Osteoblast (primary cell): ENCODE measurements around the gene PTBP3. TPM values are rescaled to one million over a fixed set of nuclear protein-coding genes. Genes with fewer than 3 reads are reported as not detected.

ENCODE experiments used
- DNase-seq: peaks from one replicate; pipeline ENCODE4 v3.0.0; 2011; ENCODE audit warnings: low spot score, mixed read lengths; ENCODE audit not compliant: insufficient read length; ENCODE audit errors: missing footprints
- H2AFZ ChIP-seq: 2 replicates; pipeline ENCODE4 v1.6.0; 2011; ENCODE audit warnings: mild to moderate bottlenecking, low read length
- H3K27ac ChIP-seq: 2 replicates; pipeline ENCODE4 v1.5.1; 2011; ENCODE audit warnings: mild to moderate bottlenecking, low read depth, low read length, moderate library complexity
- H3K27me3 ChIP-seq: 2 replicates; pipeline ENCODE4 v1.6.0; 2012; ENCODE audit warnings: mild to moderate bottlenecking, control low read depth, inconsistent platforms, low read length, moderate library complexity; ENCODE audit not compliant: insufficient read depth
- H3K36me3 ChIP-seq: 2 replicates; pipeline ENCODE4 v1.5.1; 2011; ENCODE audit warnings: mild to moderate bottlenecking, low read length, control low read depth, moderate library complexity; ENCODE audit not compliant: insufficient read depth
- H3K4me1 ChIP-seq: 2 replicates; pipeline ENCODE4 v1.5.1; 2011; ENCODE audit warnings: mild to moderate bottlenecking, low read length, control low read depth, moderate library complexity; ENCODE audit not compliant: insufficient read depth
- H3K4me2 ChIP-seq: 2 replicates; pipeline ENCODE4 v1.6.0; 2011; ENCODE audit warnings: mild to moderate bottlenecking, low read length; ENCODE audit not compliant: insufficient read depth
- H3K4me3 ChIP-seq: fragments of 200-600 bp; sonication (generic); 3 replicates; pipeline ENCODE4 v1.5.1; 2012; ENCODE audit warnings: mild to moderate bottlenecking, low read length, inconsistent platforms; ENCODE audit not compliant: insufficient read depth
- H3K79me2 ChIP-seq: 2 replicates; pipeline ENCODE4 v1.6.0; 2012; ENCODE audit warnings: mild to moderate bottlenecking, low read length, control low read depth, inconsistent platforms; ENCODE audit not compliant: insufficient read depth
- H3K9me3 ChIP-seq: 2 replicates; pipeline ENCODE4 v1.5.1; 2011; ENCODE audit warnings: low read depth, low read length, control low read depth
- H4K20me1 ChIP-seq: 2 replicates; pipeline ENCODE4 v1.6.0; 2012; ENCODE audit warnings: mild to moderate bottlenecking, low read length, control low read depth; ENCODE audit not compliant: insufficient read depth
- total RNA-seq: library from RNA; depleted of rRNA; stranded (reverse); fragments of >200 nt; gene quantifications from 2 replicates; pipeline ENCODE4 v1.2.3, GENCODE V29; 2012
- TF ChIP-seq, protein P1 (sequence below): IDR thresholded peaks from 2 replicates; pipeline ENCODE4 v1.5.1; 2011; ENCODE audit warnings: mild to moderate bottlenecking, low read depth, low read length, moderate library complexity; ENCODE audit errors: extremely low read depth

Gene PTBP3, protein sequence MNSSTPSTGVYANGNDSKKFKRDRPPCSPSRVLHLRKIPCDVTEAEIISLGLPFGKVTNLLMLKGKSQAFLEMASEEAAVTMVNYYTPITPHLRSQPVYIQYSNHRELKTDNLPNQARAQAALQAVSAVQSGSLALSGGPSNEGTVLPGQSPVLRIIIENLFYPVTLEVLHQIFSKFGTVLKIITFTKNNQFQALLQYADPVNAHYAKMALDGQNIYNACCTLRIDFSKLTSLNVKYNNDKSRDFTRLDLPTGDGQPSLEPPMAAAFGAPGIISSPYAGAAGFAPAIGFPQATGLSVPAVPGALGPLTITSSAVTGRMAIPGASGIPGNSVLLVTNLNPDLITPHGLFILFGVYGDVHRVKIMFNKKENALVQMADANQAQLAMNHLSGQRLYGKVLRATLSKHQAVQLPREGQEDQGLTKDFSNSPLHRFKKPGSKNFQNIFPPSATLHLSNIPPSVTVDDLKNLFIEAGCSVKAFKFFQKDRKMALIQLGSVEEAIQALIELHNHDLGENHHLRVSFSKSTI
- total RNA-seq: 41.0 and 42.0 TPM in 2 replicates

DNA sequence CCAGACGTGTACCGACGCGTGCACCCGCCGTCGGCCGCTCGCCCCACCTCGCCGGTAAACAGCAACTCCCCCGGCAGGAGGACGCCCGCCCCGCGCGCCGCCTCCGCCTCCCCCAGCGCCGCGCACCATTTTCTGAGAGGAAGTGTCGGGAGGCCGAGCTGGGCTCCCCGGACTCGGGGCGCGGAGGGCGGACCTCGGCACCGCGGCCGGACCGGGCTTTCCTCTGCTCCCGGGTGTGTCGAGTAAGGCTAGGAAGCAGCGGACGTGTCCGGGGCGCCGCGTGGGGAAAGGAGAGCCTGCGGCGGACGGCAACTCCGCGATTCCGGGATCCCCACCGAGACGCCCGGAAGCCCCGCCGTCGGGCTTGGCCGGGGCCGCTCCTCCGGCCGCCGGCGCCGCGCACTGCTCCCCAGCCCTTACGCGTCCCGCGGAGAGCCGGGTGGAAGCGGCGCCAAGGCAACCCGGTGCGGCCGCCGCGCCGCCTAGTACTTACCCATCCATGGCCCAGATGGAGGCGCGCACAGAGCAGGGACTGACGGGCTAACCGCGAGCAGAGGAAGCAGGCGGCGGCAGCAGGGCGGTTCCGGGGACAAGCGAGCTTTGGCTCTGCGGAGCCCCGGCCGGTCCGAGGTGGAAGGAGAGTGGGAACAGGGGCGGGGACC lies at the start of gene PTBP3:
PTBP3 (minus strand) TSS at position 643 of the 662 bp plus-strand sequence. CDS start 35,754 bp downstream, outside the sequence.
- DNase-seq: peak; percentile 90
- peak within 1 kb of the TSS; percentile 87 for H3K27ac ChIP-seq
- TF ChIP-seq, protein P1, sequence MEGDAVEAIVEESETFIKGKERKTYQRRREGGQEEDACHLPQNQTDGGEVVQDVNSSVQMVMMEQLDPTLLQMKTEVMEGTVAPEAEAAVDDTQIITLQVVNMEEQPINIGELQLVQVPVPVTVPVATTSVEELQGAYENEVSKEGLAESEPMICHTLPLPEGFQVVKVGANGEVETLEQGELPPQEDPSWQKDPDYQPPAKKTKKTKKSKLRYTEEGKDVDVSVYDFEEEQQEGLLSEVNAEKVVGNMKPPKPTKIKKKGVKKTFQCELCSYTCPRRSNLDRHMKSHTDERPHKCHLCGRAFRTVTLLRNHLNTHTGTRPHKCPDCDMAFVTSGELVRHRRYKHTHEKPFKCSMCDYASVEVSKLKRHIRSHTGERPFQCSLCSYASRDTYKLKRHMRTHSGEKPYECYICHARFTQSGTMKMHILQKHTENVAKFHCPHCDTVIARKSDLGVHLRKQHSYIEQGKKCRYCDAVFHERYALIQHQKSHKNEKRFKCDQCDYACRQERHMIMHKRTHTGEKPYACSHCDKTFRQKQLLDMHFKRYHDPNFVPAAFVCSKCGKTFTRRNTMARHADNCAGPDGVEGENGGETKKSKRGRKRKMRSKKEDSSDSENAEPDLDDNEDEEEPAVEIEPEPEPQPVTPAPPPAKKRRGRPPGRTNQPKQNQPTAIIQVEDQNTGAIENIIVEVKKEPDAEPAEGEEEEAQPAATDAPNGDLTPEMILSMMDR: no peak
- peaks cover 14% of the 10 kb centered on the region for H4K20me1 ChIP-seq
- H3K9me3 ChIP-seq: no peaks in the 10 kb centered on the region
- H3K27me3 ChIP-seq: no peaks in the 10 kb centered on the region
- H3K4me3 ChIP-seq: peak within 1 kb of the TSS; percentile 92
- H2AFZ ChIP-seq: peak within 1 kb of the TSS; percentile 81
- H3K4me2 ChIP-seq: peak within 1 kb of the TSS; percentile 87
- H3K79me2 ChIP-seq: peaks cover 53% of the 10 kb centered on the region
- H3K4me1 ChIP-seq: peaks cover 17% of the 10 kb centered on the region
- no peaks in the 10 kb centered on the region for H3K36me3 ChIP-seq

GRCh38 chr9:112382501-112383364 lies 49.3 kb upstream of the PTBP3 start:
- TF ChIP-seq, protein P1: no peak
- DNase-seq: no peak

DNA sequence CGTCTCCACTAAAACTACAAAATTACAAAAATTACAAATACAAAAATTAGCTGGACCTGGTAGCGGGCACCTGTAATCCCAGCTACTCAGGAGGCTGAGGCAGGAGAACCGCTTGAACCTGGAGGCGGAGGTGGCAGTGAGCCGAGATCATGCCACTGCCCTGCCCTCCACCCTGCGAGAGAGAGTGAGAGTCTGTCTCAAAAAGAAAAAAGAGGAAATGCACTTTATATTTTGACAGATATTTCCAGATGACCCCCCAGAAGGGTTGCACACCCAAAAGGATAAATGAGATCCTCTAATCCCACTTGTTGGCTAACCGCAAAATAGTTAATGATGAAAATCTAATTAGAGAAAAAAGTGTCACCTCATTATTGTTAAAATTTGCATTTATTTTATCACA lies 48.6 kb upstream of the PTBP3 start:
- TF ChIP-seq, protein P1: no peak
- Histone ChIP-seq H3K27ac (no peak overlapping the region), H3K27me3 (no peaks in the 10 kb centered on the region), H4K20me1 (peaks cover 5% of the 10 kb centered on the region), H3K4me2 (peak overlapping the region; percentile 2), H3K4me3 (no peak overlapping the region), H3K4me1 (peaks cover 26% of the 10 kb centered on the region), H3K79me2 (peaks cover 64% of the 10 kb centered on the region), H3K36me3 (peaks cover 2% of the 10 kb centered on the region), H3K9me3 (no peaks in the 10 kb centered on the region), H2AFZ (no peak overlapping the region)
- no peak for DNase-seq

More at GRCh38 chr9:112382501-112383364, 49.3 kb upstream of the PTBP3 start:
- Histone ChIP-seq H3K79me2 (peaks cover 69% of the 10 kb centered on the region), H3K4me3 (no peak overlapping the region), H4K20me1 (peaks cover 5% of the 10 kb centered on the region), H3K9me3 (no peaks in the 10 kb centered on the region), H3K36me3 (peaks cover 2% of the 10 kb centered on the region), H3K27me3 (no peaks in the 10 kb centered on the region), H2AFZ (no peak overlapping the region), H3K4me1 (peaks cover 21% of the 10 kb centered on the region), H3K27ac (no peak overlapping the region), H3K4me2 (peak overlapping the region; percentile 2)
